ENCODE results near the gene MFAP3L.

DNA sequence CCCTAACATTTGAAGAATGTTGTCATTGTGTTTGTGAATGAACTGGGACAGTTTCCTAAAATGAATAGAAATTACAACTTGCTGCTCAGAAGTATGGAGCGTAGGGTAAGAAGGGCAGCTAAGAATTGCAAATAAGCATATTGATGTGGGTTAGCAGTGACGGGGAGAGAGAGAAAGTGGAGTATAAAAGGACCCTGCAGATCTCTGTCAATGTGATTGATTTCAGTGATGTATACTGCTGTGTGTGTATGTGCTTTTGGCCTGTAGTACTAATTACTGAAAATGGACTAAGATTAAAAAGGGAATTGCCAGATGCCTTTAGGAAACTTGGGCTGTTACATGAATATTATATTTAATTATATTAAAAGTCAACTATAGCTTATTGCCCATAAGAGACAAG, 7.8 kb upstream of the MFAP3L start:
- TF ChIP-seq, protein P1, sequence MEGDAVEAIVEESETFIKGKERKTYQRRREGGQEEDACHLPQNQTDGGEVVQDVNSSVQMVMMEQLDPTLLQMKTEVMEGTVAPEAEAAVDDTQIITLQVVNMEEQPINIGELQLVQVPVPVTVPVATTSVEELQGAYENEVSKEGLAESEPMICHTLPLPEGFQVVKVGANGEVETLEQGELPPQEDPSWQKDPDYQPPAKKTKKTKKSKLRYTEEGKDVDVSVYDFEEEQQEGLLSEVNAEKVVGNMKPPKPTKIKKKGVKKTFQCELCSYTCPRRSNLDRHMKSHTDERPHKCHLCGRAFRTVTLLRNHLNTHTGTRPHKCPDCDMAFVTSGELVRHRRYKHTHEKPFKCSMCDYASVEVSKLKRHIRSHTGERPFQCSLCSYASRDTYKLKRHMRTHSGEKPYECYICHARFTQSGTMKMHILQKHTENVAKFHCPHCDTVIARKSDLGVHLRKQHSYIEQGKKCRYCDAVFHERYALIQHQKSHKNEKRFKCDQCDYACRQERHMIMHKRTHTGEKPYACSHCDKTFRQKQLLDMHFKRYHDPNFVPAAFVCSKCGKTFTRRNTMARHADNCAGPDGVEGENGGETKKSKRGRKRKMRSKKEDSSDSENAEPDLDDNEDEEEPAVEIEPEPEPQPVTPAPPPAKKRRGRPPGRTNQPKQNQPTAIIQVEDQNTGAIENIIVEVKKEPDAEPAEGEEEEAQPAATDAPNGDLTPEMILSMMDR (IDR thresholded peaks at IDR 0.05), result no peak
- TF ChIP-seq POLR2AphosphoS5 (IDR thresholded peaks at IDR 0.05), result no peak
- no peak for TF ChIP-seq POLR2A (IDR thresholded peaks at IDR 0.05)

Data from stomach (tissue), 4 donors.